Nephron (organoid): ENCODE data around the gene LPGAT1.

Experiments used
- H3K27ac Mint-ChIP-seq, 3 experiments: 2 replicates each; pipeline ENCODE4 v1.8.0; 2020; ENCODE audit warnings: mixed read lengths in 3 of 3, mild to moderate bottlenecking in 2 of 3, moderate library complexity in 1 of 3
- H3K27me3 Mint-ChIP-seq: 2 replicates; pipeline ENCODE4 v1.8.0; 2021; ENCODE audit warnings: low read depth, mild to moderate bottlenecking, moderate library complexity, mixed read lengths
- H3K36me3 Mint-ChIP-seq: 2 replicates; pipeline ENCODE4 v1.8.0; 2020; ENCODE audit warnings: low read depth, mixed read lengths
- H3K4me1 Mint-ChIP-seq: 2 replicates; pipeline ENCODE4 v1.8.0; 2020; ENCODE audit warnings: mixed read lengths
- H3K4me3 Mint-ChIP-seq, 3 experiments: 2 replicates each; pipeline ENCODE4 v1.8.0; 2020; ENCODE audit warnings: mild to moderate bottlenecking in 3 of 3, mixed read lengths in 3 of 3, moderate library complexity in 2 of 3
- H3K9me3 Mint-ChIP-seq: 2 replicates; pipeline ENCODE4 v1.8.0; 2020; ENCODE audit warnings: mixed read lengths
- CTCF ChIP-seq, 3 experiments: fragments of 200-600 bp; sonication (generic); IDR thresholded peaks; one replicate each; pipeline ENCODE4 v1.5.0; 2021; ENCODE audit warnings: antibody characterized with exemption in 3 of 3; ENCODE audit not compliant: unreplicated experiment in 3 of 3

Gene LPGAT1

GRCh38 chr1:211714154-211714553, 116.4 kb downstream of the LPGAT1 start:
- TF ChIP-seq CTCF (IDR thresholded peaks at IDR 0.05; ENCODE audit: unreplicated experiment in 3 of 3), result no peak
- no peaks in the 10 kb centered on the region for H3K4me1 Mint-ChIP-seq
- H3K36me3 Mint-ChIP-seq, result no peaks in the 10 kb centered on the region
- H3K4me3 Mint-ChIP-seq, result no peak overlapping the region
- H3K27me3 Mint-ChIP-seq, result no peaks in the 10 kb centered on the region
- H3K27ac Mint-ChIP-seq, result no peak overlapping the region
- H3K9me3 Mint-ChIP-seq, result no peaks in the 10 kb centered on the region

- no peak for TF ChIP-seq CTCF (IDR thresholded peaks at IDR 0.05; ENCODE audit: unreplicated experiment in 3 of 3)
- no peak overlapping the region for H3K27ac Mint-ChIP-seq
- no peaks in the 10 kb centered on the region for H3K9me3 Mint-ChIP-seq
- no peak overlapping the region for H3K4me3 Mint-ChIP-seq
- no peaks in the 10 kb centered on the region for H3K4me1 Mint-ChIP-seq
- no peaks in the 10 kb centered on the region for H3K27me3 Mint-ChIP-seq
- H3K36me3 Mint-ChIP-seq, result no peaks in the 10 kb centered on the region
Measured at GRCh38 chr1:211713231-211713630, 117.3 kb downstream of the LPGAT1 start.

- no peak for TF ChIP-seq CTCF (IDR thresholded peaks at IDR 0.05; ENCODE audit: unreplicated experiment in 3 of 3)
- Mint-ChIP-seq H3K36me3 (no peaks in the 10 kb centered on the region), H3K4me3 (no peak overlapping the region), H3K9me3 (no peaks in the 10 kb centered on the region), H3K27ac (no peak overlapping the region), H3K4me1 (no peaks in the 10 kb centered on the region), H3K27me3 (no peaks in the 10 kb centered on the region)
Measured at GRCh38 chr1:211711315-211711705, 119.3 kb downstream of the LPGAT1 start.

GRCh38 chr1:211710566-211711314, 119.8 kb downstream of the LPGAT1 start:
- peaks cover under 1% of the 10 kb centered on the region for H3K4me1 Mint-ChIP-seq
- no peak overlapping the region for H3K4me3 Mint-ChIP-seq
- H3K27me3 Mint-ChIP-seq, result no peaks in the 10 kb centered on the region
- no peaks in the 10 kb centered on the region for H3K9me3 Mint-ChIP-seq
- no peak overlapping the region for H3K27ac Mint-ChIP-seq
- TF ChIP-seq CTCF (IDR thresholded peaks at IDR 0.05; ENCODE audit: unreplicated experiment in 3 of 3), result no peak
- H3K36me3 Mint-ChIP-seq, result no peaks in the 10 kb centered on the region

- H3K9me3 Mint-ChIP-seq, result no peaks in the 10 kb centered on the region
- H3K27me3 Mint-ChIP-seq, result no peaks in the 10 kb centered on the region
- no peak for TF ChIP-seq CTCF (IDR thresholded peaks at IDR 0.05; ENCODE audit: unreplicated experiment in 3 of 3)
- H3K36me3 Mint-ChIP-seq, result no peaks in the 10 kb centered on the region
- H3K4me3 Mint-ChIP-seq, result no peak overlapping the region
- peaks cover 8% of the 10 kb centered on the region for H3K4me1 Mint-ChIP-seq
- H3K27ac Mint-ChIP-seq, result no peak overlapping the region
Measured at GRCh38 chr1:211708926-211709325, 121.6 kb downstream of the LPGAT1 start.

- peaks cover 17% of the 10 kb centered on the region for H3K4me1 Mint-ChIP-seq
- H3K9me3 Mint-ChIP-seq, result no peaks in the 10 kb centered on the region
- H3K36me3 Mint-ChIP-seq, result no peaks in the 10 kb centered on the region
- no peaks in the 10 kb centered on the region for H3K27me3 Mint-ChIP-seq
- TF ChIP-seq CTCF (IDR thresholded peaks at IDR 0.05; ENCODE audit: unreplicated experiment in 3 of 3), result no peak
- H3K4me3 Mint-ChIP-seq, result no peak overlapping the region
- H3K27ac Mint-ChIP-seq, result no peak overlapping the region
Measured at GRCh38 chr1:211708006-211708405, 122.6 kb downstream of the LPGAT1 start.
